ENCODE results near the gene CISTR.

The CISTR gene

GRCh38 chr12:53706080-53706479, 45.7 kb downstream of the CISTR start:
- no peak for DNase-seq (ENCODE audit: extremely low read depth, insufficient read length)
- no peak for TF ChIP-seq CTCF (IDR thresholded peaks at IDR 0.05; ENCODE audit: insufficient read depth, low read length, poor library complexity, severe bottlenecking)
- H3K27me3 ChIP-seq (replicated peaks; ENCODE audit: control insufficient read depth, insufficient read depth, low read length) = peaks cover 6% of the 10 kb centered on the region
- H3K4me3 ChIP-seq (replicated peaks; ENCODE audit: low read depth, low read length) = no peak overlapping the region
- no peaks in the 10 kb centered on the region for H3K36me3 ChIP-seq (ENCODE audit: control insufficient read depth, insufficient read depth, low read length)

GRCh38 chr12:53703756-53704155, 48.0 kb downstream of the CISTR start:
- TF ChIP-seq CTCF (IDR thresholded peaks at IDR 0.05; ENCODE audit: insufficient read depth, low read length, poor library complexity, severe bottlenecking) = no peak
- Histone ChIP-seq H3K27me3 (replicated peaks; ENCODE audit: control insufficient read depth, insufficient read depth, low read length) (peaks cover 6% of the 10 kb centered on the region), H3K4me3 (replicated peaks; ENCODE audit: low read depth, low read length) (no peak overlapping the region), H3K36me3 (ENCODE audit: control insufficient read depth, insufficient read depth, low read length) (no peaks in the 10 kb centered on the region)
- DNase-seq (ENCODE audit: extremely low read depth, insufficient read length) = no peak

- peak; percentile 59 for DNase-seq (ENCODE audit: extremely low read depth, insufficient read length)
- Histone ChIP-seq H3K4me3 (replicated peaks; ENCODE audit: low read depth, low read length) (no peak overlapping the region), H3K27me3 (replicated peaks; ENCODE audit: control insufficient read depth, insufficient read depth, low read length) (peaks cover 9% of the 10 kb centered on the region), H3K36me3 (ENCODE audit: control insufficient read depth, insufficient read depth, low read length) (no peaks in the 10 kb centered on the region)
- TF ChIP-seq CTCF (IDR thresholded peaks at IDR 0.05; ENCODE audit: insufficient read depth, low read length, poor library complexity, severe bottlenecking) = peak; percentile 93
Measured at GRCh38 chr12:53701518-53702264, 50.1 kb downstream of the CISTR start.

- no peak for TF ChIP-seq CTCF (IDR thresholded peaks at IDR 0.05; ENCODE audit: insufficient read depth, low read length, poor library complexity, severe bottlenecking)
- peaks cover 11% of the 10 kb centered on the region for H3K27me3 ChIP-seq (replicated peaks; ENCODE audit: control insufficient read depth, insufficient read depth, low read length)
- no peaks in the 10 kb centered on the region for H3K36me3 ChIP-seq (ENCODE audit: control insufficient read depth, insufficient read depth, low read length)
- no peak for DNase-seq (ENCODE audit: extremely low read depth, insufficient read length)
- no peak overlapping the region for H3K4me3 ChIP-seq (replicated peaks; ENCODE audit: low read depth, low read length)
Measured at GRCh38 chr12:53700567-53700966, 51.2 kb downstream of the CISTR start.

- Histone ChIP-seq H3K4me3 (replicated peaks; ENCODE audit: low read depth, low read length) (no peak overlapping the region), H3K27me3 (replicated peaks; ENCODE audit: control insufficient read depth, insufficient read depth, low read length) (peaks cover 13% of the 10 kb centered on the region), H3K36me3 (ENCODE audit: control insufficient read depth, insufficient read depth, low read length) (no peaks in the 10 kb centered on the region)
- no peak for DNase-seq (ENCODE audit: extremely low read depth, insufficient read length)
- no peak for TF ChIP-seq CTCF (IDR thresholded peaks at IDR 0.05; ENCODE audit: insufficient read depth, low read length, poor library complexity, severe bottlenecking)
Measured at GRCh38 chr12:53699678-53700025, 52.1 kb downstream of the CISTR start.
